PFSK-1 (cell line): ENCODE data around the gene HIP1.

Experiments
- POLR2AphosphoS5 ChIP-seq: IDR thresholded peaks from 2 replicates; pipeline ENCODE4 v1.6.1; 2012; ENCODE audit warnings: low read depth, mild to moderate bottlenecking, control low read depth, low read length, moderate library complexity
- SIN3A ChIP-seq: IDR thresholded peaks from 2 replicates; pipeline ENCODE4 v1.6.1; 2012; ENCODE audit warnings: mild to moderate bottlenecking, low read length, moderate library complexity, borderline replicate concordance; ENCODE audit not compliant: insufficient read depth
- TAF1 ChIP-seq: IDR thresholded peaks from 2 replicates; pipeline ENCODE4 v1.6.1; 2012; ENCODE audit warnings: low read length, control low read depth, borderline replicate concordance; ENCODE audit not compliant: insufficient read depth
- TF ChIP-seq, protein P1 (sequence below), 2 experiments: IDR thresholded peaks; 2 replicates each; pipeline versions ENCODE4 v1.6.1 to v1.8.0; 2011 to 2012; ENCODE audit warnings: low read depth in 2 of 2, low read length in 2 of 2, control low read depth in 1 of 2, inconsistent platforms in 1 of 2, mild to moderate bottlenecking in 1 of 2, moderate library complexity in 1 of 2; ENCODE audit not compliant: insufficient read depth in 1 of 2

DNA sequence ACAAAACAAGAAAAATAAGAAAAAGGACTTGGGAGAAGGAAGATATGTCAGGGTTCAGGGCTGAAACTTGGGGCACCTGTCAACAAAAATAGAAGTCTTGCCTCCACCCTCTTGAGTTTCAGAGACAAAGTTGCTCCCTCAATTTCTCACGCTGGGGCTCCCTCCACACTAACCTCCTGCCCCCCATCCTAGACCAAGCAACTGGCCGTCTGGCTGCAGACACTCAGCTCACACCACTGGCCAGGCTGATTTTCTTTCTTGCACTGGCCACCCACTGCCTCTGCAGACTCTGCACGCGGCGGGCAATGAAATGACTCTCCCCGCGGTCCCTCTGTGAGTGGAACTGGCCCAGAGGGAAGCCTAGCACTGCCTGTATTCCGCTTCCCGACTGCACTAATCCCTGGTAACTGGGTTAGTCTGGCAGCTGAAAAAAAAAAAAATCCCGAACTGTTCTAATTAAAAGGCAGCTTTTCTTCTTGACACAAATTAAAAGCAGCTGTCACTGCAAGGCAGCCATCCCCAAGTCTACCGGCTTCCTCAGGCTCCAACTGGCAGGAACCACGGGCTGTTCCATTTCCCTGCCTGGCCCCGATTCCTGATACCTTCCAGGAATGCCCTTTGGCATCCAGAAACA, 163.1 kb downstream of the HIP1 start:
- TF ChIP-seq TAF1: no peak
- TF ChIP-seq, protein P1, sequence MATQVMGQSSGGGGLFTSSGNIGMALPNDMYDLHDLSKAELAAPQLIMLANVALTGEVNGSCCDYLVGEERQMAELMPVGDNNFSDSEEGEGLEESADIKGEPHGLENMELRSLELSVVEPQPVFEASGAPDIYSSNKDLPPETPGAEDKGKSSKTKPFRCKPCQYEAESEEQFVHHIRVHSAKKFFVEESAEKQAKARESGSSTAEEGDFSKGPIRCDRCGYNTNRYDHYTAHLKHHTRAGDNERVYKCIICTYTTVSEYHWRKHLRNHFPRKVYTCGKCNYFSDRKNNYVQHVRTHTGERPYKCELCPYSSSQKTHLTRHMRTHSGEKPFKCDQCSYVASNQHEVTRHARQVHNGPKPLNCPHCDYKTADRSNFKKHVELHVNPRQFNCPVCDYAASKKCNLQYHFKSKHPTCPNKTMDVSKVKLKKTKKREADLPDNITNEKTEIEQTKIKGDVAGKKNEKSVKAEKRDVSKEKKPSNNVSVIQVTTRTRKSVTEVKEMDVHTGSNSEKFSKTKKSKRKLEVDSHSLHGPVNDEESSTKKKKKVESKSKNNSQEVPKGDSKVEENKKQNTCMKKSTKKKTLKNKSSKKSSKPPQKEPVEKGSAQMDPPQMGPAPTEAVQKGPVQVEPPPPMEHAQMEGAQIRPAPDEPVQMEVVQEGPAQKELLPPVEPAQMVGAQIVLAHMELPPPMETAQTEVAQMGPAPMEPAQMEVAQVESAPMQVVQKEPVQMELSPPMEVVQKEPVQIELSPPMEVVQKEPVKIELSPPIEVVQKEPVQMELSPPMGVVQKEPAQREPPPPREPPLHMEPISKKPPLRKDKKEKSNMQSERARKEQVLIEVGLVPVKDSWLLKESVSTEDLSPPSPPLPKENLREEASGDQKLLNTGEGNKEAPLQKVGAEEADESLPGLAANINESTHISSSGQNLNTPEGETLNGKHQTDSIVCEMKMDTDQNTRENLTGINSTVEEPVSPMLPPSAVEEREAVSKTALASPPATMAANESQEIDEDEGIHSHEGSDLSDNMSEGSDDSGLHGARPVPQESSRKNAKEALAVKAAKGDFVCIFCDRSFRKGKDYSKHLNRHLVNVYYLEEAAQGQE (IDR thresholded peaks at IDR 0.05; ENCODE audit: insufficient read depth in 1 of 2, low read depth in 2 of 2, low read length in 2 of 2): no peak
- no peak for TF ChIP-seq POLR2AphosphoS5
- no peak for TF ChIP-seq SIN3A
